GM21526 (cell line): ENCODE results near the gene ZNF644.

Experiments used
- ATAC-seq: cut with Tn5 transposase; IDR thresholded peaks from one replicate; pipeline ENCODE4 v1.9.1; 2021; ENCODE audit warnings: moderate library complexity; ENCODE audit not compliant: unreplicated experiment, low FRiP score

The ZNF644 gene

GRCh38 chr1:90876101-90876500, 145.7 kb downstream of the ZNF644 start:
- no peak for ATAC-seq
